ENCODE results near the gene HOXA1.

DNA sequence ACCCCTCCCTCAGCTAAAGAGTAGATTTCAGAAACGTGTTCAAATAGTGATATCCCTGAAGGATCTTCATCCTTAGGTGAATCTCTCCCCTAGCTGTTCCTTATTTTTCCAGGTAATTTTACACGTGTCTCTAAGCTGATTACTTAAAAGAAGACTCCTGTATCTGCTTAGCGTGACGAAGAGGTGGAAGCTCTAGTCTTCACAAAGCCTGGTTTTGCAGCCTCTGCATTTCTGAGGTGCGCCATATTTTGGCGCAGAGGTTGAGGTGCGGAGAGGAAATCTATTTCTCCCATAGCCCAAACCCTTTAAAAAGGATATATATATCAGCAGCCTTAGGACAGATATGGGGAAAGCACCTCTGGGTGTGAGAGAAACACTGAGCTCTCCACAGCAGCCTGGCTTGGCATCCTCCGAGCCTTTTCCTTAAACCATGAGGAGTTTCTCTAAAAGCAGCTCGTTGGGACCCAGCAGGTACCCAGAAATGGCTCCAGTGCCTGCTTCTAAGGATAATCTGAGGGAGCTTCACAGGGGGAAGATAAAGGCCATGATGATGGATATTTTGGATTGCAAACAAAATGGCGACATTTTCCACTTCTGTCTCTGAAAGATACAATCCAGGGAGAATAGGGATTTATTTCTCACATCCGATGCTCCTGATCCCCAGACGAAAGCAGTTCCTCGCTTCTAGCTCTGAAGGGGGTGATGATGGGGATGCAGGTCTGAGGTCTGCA, 9.7 kb upstream of the HOXA1 start:
- no peak for TF ChIP-seq CTCF (IDR thresholded peaks at IDR 0.05)
- TF ChIP-seq SIN3A (IDR thresholded peaks at IDR 0.05; ENCODE audit: borderline replicate concordance, insufficient read depth, low read depth, low read length) = no peak
- TF ChIP-seq TCF7L2 (IDR thresholded peaks at IDR 0.05; ENCODE audit: low read depth, low read length) = no peak
- TF ChIP-seq REST (IDR thresholded peaks at IDR 0.05; ENCODE audit: insufficient read depth in 1 of 2, low read depth in 2 of 2, low read length in 1 of 2) = no peak
- TF ChIP-seq POLR2AphosphoS5 (IDR thresholded peaks at IDR 0.05; ENCODE audit: low read depth, low read length) = no peak
